Esophagus squamous epithelium (tissue), 5 donors: Measurements from ENCODE around the gene CAB39L. TPM values are rescaled to one million over a fixed set of nuclear protein-coding genes. Genes with fewer than 3 reads are reported as not detected.

Source experiments
- DNase-seq: peaks from one replicate; lab custom pipeline; 2025; lab: John Stamatoyannopoulos, UW
- H3K27ac ChIP-seq, 4 donors: fragments of 200-600 bp; sonication (generic); one replicate each; pipeline ENCODE4 v1.5.1; 2016 to 2019; ENCODE audit warnings: mild to moderate bottlenecking in 1 of 4
- H3K27me3 ChIP-seq, 4 donors: fragments of 200-600 bp; sonication (generic); 1 replicate in 3 of 4; 2 replicates in 1 of 4; pipeline versions ENCODE4 v1.5.1 to v1.6.0; 2017 to 2021; ENCODE audit warnings: antibody characterized with exemption in 1 of 4
- H3K36me3 ChIP-seq, 3 donors: fragments of 200-600 bp; sonication (generic); one replicate each; pipeline ENCODE4 v1.5.1; 2016 to 2019
- H3K4me1 ChIP-seq, 3 donors: fragments of 200-600 bp; sonication (generic); one replicate each; pipeline ENCODE4 v1.5.1; 2017 to 2019
- H3K4me3 ChIP-seq, 4 donors: fragments of 200-600 bp; sonication (generic); 1 replicate in 3 of 4; 2 replicates in 1 of 4; pipeline ENCODE4 v1.5.1; 2016 to 2019; ENCODE audit warnings: mild to moderate bottlenecking in 2 of 4, moderate library complexity in 1 of 4
- H3K9me3 ChIP-seq, 3 donors: fragments of 200-600 bp; sonication (generic); one replicate each; pipeline ENCODE4 v1.5.1; 2016 to 2019
- POLR2A ChIP-seq, 4 donors: fragments of 450-650 bp; IDR thresholded peaks; one replicate each; pipeline ENCODE4 v1.6.1; 2017; ENCODE audit warnings: antibody characterized with exemption in 4 of 4, mild to moderate bottlenecking in 4 of 4, moderate library complexity in 3 of 4
- WGBS, 2 donors: methylation state at CpG; one replicate each; pipeline ENCODE4 v1.1.5; 2018; 5-methylcytosine and 5-hydroxymethylcytosine counted together
- intact Hi-C: fragments of 100-400 bp; cut with DNase I; formaldehyde crosslinking; loops from one replicate; pipeline ENCODE4 v1.15.0; 2022
- total RNA-seq, 4 donors: library from RNA; depleted of rRNA; stranded (reverse); fragments of >200 nt; gene quantifications; one replicate each; pipeline ENCODE4 v1.1.0, GENCODE V29; 2016
- TF ChIP-seq, protein P1 (sequence below), 6 experiments: fragments of 450-650 bp in 4 of 6; fragments of 200-600 bp in 2 of 6; sonication (generic) in 2 of 6; IDR thresholded peaks; one replicate each; pipeline ENCODE4 v1.5.1; 2016 to 2019; ENCODE audit warnings: antibody characterized with exemption in 6 of 6, mild to moderate bottlenecking in 4 of 6, moderate library complexity in 4 of 6
- donor health status: DM: yes; HTN: yes; CAD: no.

The CAB39L gene
- total RNA-seq, 4 donors from 2014 or later: 16.9 to 29.2 (median 21.2) TPM

GRCh38 chr13:49278211-49278610, 165.7 kb downstream of the CAB39L start:
- DNase-seq: no peak
- Histone ChIP-seq H3K9me3 (no peaks in the 10 kb centered on the region), H3K4me3 (no peak overlapping the region), H3K27me3 (no peaks in the 10 kb centered on the region), H3K4me1 (no peaks in the 10 kb centered on the region), H3K36me3 (peaks cover 0 to 25% (median 0%) of the 10 kb centered on the region in 3 donors), H3K27ac (no peak overlapping the region)
- 84 to 95% methylated on average over 2 of the region's 2 CpGs for WGBS, 2 donors
- TF ChIP-seq POLR2A (IDR thresholded peaks at IDR 0.05): no peak
- TF ChIP-seq, protein P1, sequence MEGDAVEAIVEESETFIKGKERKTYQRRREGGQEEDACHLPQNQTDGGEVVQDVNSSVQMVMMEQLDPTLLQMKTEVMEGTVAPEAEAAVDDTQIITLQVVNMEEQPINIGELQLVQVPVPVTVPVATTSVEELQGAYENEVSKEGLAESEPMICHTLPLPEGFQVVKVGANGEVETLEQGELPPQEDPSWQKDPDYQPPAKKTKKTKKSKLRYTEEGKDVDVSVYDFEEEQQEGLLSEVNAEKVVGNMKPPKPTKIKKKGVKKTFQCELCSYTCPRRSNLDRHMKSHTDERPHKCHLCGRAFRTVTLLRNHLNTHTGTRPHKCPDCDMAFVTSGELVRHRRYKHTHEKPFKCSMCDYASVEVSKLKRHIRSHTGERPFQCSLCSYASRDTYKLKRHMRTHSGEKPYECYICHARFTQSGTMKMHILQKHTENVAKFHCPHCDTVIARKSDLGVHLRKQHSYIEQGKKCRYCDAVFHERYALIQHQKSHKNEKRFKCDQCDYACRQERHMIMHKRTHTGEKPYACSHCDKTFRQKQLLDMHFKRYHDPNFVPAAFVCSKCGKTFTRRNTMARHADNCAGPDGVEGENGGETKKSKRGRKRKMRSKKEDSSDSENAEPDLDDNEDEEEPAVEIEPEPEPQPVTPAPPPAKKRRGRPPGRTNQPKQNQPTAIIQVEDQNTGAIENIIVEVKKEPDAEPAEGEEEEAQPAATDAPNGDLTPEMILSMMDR (IDR thresholded peaks at IDR 0.05): no peak
- intact Hi-C loops: no loop called here

DNA sequence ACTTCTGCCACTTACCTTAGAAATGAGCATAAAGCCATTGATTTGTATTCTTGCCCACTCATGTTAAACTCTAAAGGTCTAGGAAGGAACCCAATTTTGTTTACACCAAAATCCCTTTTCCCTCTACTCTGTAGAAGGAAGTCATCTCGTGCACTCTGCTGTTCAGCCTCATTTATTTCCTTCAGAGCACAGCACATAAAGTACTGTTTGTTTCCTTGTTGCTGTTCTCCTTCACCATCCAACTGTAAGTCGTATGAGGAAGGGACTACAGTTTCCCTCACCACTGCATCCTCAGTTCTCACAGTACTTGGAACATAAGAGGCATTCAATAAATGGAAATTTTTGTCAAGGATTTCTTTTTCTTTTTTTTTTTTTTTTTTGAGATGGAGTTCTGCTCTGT, 171.6 kb downstream of the CAB39L start:
- intact Hi-C loops: no loop called here
- Histone ChIP-seq H3K4me3 (no peak overlapping the region), H3K36me3 (peaks cover 0 to 21% (median 0%) of the 10 kb centered on the region in 3 donors), H3K27me3 (no peaks in the 10 kb centered on the region), H3K9me3 (no peaks in the 10 kb centered on the region), H3K27ac (no peak overlapping the region), H3K4me1 (no peaks in the 10 kb centered on the region)
- TF ChIP-seq, protein P1 (IDR thresholded peaks at IDR 0.05): no peak
- TF ChIP-seq POLR2A (IDR thresholded peaks at IDR 0.05): no peak
- WGBS, 2 donors: 58 to 71% methylated on average over 2 of the region's 2 CpGs
- no peak for DNase-seq

DNA sequence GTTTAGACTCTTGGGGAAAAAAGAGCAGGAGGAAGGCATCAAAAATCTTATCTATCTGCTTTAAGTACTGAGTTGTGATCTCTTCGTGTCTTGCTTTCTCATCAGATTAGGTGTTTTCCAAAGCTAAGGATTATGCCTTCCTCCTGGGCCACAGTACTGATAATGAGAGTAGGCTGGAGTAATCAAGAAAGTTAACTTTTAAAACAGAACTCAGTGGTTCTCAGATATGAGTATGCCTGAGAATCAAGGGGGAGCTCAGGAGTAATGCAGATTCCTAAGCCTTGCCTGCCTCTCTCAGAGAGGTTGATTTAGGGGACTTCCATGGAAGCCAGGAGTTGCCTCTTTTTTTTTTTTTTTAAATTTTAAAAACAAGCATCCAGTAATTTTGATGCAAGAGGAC, 172.6 kb downstream of the CAB39L start:
- Histone ChIP-seq H3K27ac (no peak overlapping the region), H3K4me3 (no peak overlapping the region), H3K4me1 (no peaks in the 10 kb centered on the region), H3K9me3 (no peaks in the 10 kb centered on the region), H3K27me3 (no peaks in the 10 kb centered on the region), H3K36me3 (peaks cover 0 to 31% (median 0%) of the 10 kb centered on the region in 3 donors)
- no peak for TF ChIP-seq POLR2A (IDR thresholded peaks at IDR 0.05)
- TF ChIP-seq, protein P1 (IDR thresholded peaks at IDR 0.05): no peak
- intact Hi-C loops: no loop called here
- WGBS, 2 donors: 43 to 71% methylated on average over 1 of the region's 1 CpG
- DNase-seq: no peak

- Histone ChIP-seq H3K36me3 (peaks cover 0 to 71% (median 4%) of the 10 kb centered on the region in 3 donors), H3K27me3 (no peaks in the 10 kb centered on the region), H3K9me3 (no peaks in the 10 kb centered on the region), H3K4me1 (no peaks in the 10 kb centered on the region), H3K4me3 (no peak overlapping the region), H3K27ac (no peak overlapping the region)
- WGBS, 2 donors: 70 to 79% methylated on average over 2 of the region's 2 CpGs
- intact Hi-C loops: no loop called here
- DNase-seq: no peak
- TF ChIP-seq, protein P1 (IDR thresholded peaks at IDR 0.05): no peak
- no peak for TF ChIP-seq POLR2A (IDR thresholded peaks at IDR 0.05)
Measured at GRCh38 chr13:49265822-49266221, 178.0 kb downstream of the CAB39L start.

- no peaks in the 10 kb centered on the region for H3K9me3 ChIP-seq
- no peaks in the 10 kb centered on the region for H3K27me3 ChIP-seq
- DNase-seq: no peak
- H3K4me1 ChIP-seq: no peaks in the 10 kb centered on the region
- intact Hi-C loops: no loop called here
- no peak overlapping the region for H3K4me3 ChIP-seq
- no peak for TF ChIP-seq POLR2A (IDR thresholded peaks at IDR 0.05)
- TF ChIP-seq, protein P1 (IDR thresholded peaks at IDR 0.05): no peak
- no peak overlapping the region for H3K27ac ChIP-seq
- H3K36me3 ChIP-seq: peaks cover 4 to 81% (median 6%) of the 10 kb centered on the region in 3 donors
- WGBS, 2 donors: 72 to 86% methylated on average over 6 of the region's 6 CpGs
Measured at GRCh38 chr13:49262634-49263033, 181.2 kb downstream of the CAB39L start.
